ENCODE measurements around the gene ZFYVE9.
"Not testable (repeated sequence)": the region's sequence is repeated elsewhere in the genome, so short reads cannot be mapped to it uniquely, and the experiment has no call there.

The ZFYVE9 gene

GRCh38 chr1:52182874-52183400 is 41.0 kb downstream of the ZFYVE9 start:
- DNase-seq (ENCODE audit: extremely low read depth in 1 of 2, low read depth in 1 of 2) = no peak

- DNase-seq (ENCODE audit: extremely low read depth in 1 of 2, low read depth in 1 of 2) = no peak
Measured at GRCh38 chr1:52186449-52186848, 44.6 kb downstream of the ZFYVE9 start.

- DNase-seq (ENCODE audit: extremely low read depth in 1 of 2, low read depth in 1 of 2) = no peak
Measured at GRCh38 chr1:52189898-52190480, 48.1 kb downstream of the ZFYVE9 start.

- DNase-seq (ENCODE audit: extremely low read depth in 1 of 2, low read depth in 1 of 2) = no peak
Measured at GRCh38 chr1:52190500-52191252, 48.8 kb downstream of the ZFYVE9 start.

- DNase-seq (ENCODE audit: extremely low read depth in 1 of 2, low read depth in 1 of 2) = no peak
Measured at GRCh38 chr1:52191395-52191965, 49.6 kb downstream of the ZFYVE9 start.

GRCh38 chr1:52192024-52192423 is 50.1 kb downstream of the ZFYVE9 start:
- DNase-seq (ENCODE audit: extremely low read depth in 1 of 2, low read depth in 1 of 2) = no peak

GRCh38 chr1:52192436-52192835 is 50.5 kb downstream of the ZFYVE9 start:
- DNase-seq (ENCODE audit: extremely low read depth in 1 of 2, low read depth in 1 of 2) = no peak

GRCh38 chr1:52193985-52194384 is 52.1 kb downstream of the ZFYVE9 start:
- no peak for DNase-seq (ENCODE audit: extremely low read depth in 1 of 2, low read depth in 1 of 2)

- no peak for DNase-seq (ENCODE audit: extremely low read depth in 1 of 2, low read depth in 1 of 2)
Measured at GRCh38 chr1:52195161-52195560, 53.3 kb downstream of the ZFYVE9 start.

GRCh38 chr1:52203935-52204625 is 62.2 kb downstream of the ZFYVE9 start:
- DNase-seq (ENCODE audit: extremely low read depth in 1 of 2, low read depth in 1 of 2) = no peak

GRCh38 chr1:52204696-52205095 is 62.8 kb downstream of the ZFYVE9 start:
- no peak for DNase-seq (ENCODE audit: extremely low read depth in 1 of 2, low read depth in 1 of 2)

- DNase-seq (ENCODE audit: extremely low read depth in 1 of 2, low read depth in 1 of 2) = not testable (repeated sequence)
Measured at GRCh38 chr1:52206686-52207085, 64.8 kb downstream of the ZFYVE9 start.

- DNase-seq (ENCODE audit: extremely low read depth in 1 of 2, low read depth in 1 of 2) = no peak
Measured at GRCh38 chr1:52209429-52209828, 67.5 kb downstream of the ZFYVE9 start.

- no peak for DNase-seq (ENCODE audit: extremely low read depth in 1 of 2, low read depth in 1 of 2)
Measured at GRCh38 chr1:52210044-52210443, 68.2 kb downstream of the ZFYVE9 start.

- DNase-seq (ENCODE audit: extremely low read depth in 1 of 2, low read depth in 1 of 2) = no peak
Measured at GRCh38 chr1:52216907-52217458, 75.1 kb downstream of the ZFYVE9 start.

GRCh38 chr1:52225174-52225573 is 83.3 kb downstream of the ZFYVE9 start:
- no peak for DNase-seq (ENCODE audit: extremely low read depth in 1 of 2, low read depth in 1 of 2)

GRCh38 chr1:52229494-52229893 is 87.6 kb downstream of the ZFYVE9 start:
- no peak for DNase-seq (ENCODE audit: extremely low read depth in 1 of 2, low read depth in 1 of 2)

GRCh38 chr1:52233463-52233862 is 91.6 kb downstream of the ZFYVE9 start:
- DNase-seq (ENCODE audit: extremely low read depth in 1 of 2, low read depth in 1 of 2) = no peak

GRCh38 chr1:52234014-52234413 is 92.1 kb downstream of the ZFYVE9 start:
- DNase-seq (ENCODE audit: extremely low read depth in 1 of 2, low read depth in 1 of 2) = no peak

- DNase-seq (ENCODE audit: extremely low read depth in 1 of 2, low read depth in 1 of 2) = no peak
Measured at GRCh38 chr1:52234708-52235107, 92.8 kb downstream of the ZFYVE9 start.

- DNase-seq (ENCODE audit: extremely low read depth in 1 of 2, low read depth in 1 of 2) = no peak
Measured at GRCh38 chr1:52235646-52236045, 93.8 kb downstream of the ZFYVE9 start.
